ENCODE measurements around the gene ZNF391.

DNA sequence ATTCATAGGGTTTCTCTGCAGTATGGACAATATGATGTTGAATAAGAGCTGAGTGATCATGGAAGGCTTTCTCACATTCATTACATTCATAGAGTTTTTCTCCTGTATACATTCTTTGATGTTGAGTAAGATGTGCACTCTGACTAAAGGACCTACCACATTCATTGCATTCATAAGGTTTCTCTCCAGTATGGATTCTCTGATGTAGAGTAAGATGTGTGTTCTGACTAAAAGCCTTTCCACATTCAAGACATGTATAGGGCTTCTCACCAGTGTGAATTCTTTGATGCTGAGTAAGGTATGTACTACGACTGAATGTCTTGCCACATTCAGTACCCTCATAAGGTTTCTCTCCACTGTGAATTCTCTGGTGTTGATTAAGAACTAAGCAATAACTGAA, 29.3 kb upstream of the ZNF391 start:
- TF ChIP-seq GATA2 (IDR thresholded peaks at IDR 0.05; ENCODE audit: insufficient read depth, insufficient read length, low read depth, low read length) (no peak), EZH2 (IDR thresholded peaks at IDR 0.05; ENCODE audit: borderline replicate concordance, low read depth, low read length, severe bottlenecking) (no peak), CTCF (IDR thresholded peaks at IDR 0.05; ENCODE audit: extremely low read depth in 1 of 2, insufficient read depth in 1 of 2, low read depth in 1 of 2, low read length in 2 of 2) (no peak), POLR2AphosphoS5 (IDR thresholded peaks at IDR 0.05; ENCODE audit: insufficient read depth, low read depth, low read length) (no peak), POLR2A (IDR thresholded peaks at IDR 0.05; ENCODE audit: low read depth, low read length) (no peak), JUN (IDR thresholded peaks at IDR 0.05; ENCODE audit: borderline replicate concordance, insufficient read depth, insufficient read length, low read depth) (no peak)
